Measurements from ENCODE around the gene SMIM5.

GRCh38 chr17:75638893-75639292, 5.7 kb downstream of the SMIM5 start:
- TF ChIP-seq CTCF (IDR thresholded peaks at IDR 0.05; ENCODE audit: extremely low read depth in 1 of 2, insufficient read depth in 1 of 2, low read depth in 1 of 2, low read length in 2 of 2), result no peak
- TF ChIP-seq POLR2A (IDR thresholded peaks at IDR 0.05; ENCODE audit: low read depth, low read length), result no peak
- TF ChIP-seq EZH2 (IDR thresholded peaks at IDR 0.05; ENCODE audit: borderline replicate concordance, low read depth, low read length, severe bottlenecking), result no peak
- no peak for TF ChIP-seq POLR2AphosphoS5 (IDR thresholded peaks at IDR 0.05; ENCODE audit: insufficient read depth, low read depth, low read length)
- TF ChIP-seq MAX (IDR thresholded peaks at IDR 0.05; ENCODE audit: insufficient read depth, insufficient read length), result no peak
- TF ChIP-seq MYC (IDR thresholded peaks at IDR 0.05; ENCODE audit: low read depth, low read length), result no peak
